PC-9 (cell line): ENCODE measurements around the gene DOCK3. TPM values are rescaled to one million over a fixed set of nuclear protein-coding genes. Genes with fewer than 3 reads are reported as not detected.

Experiments
- BruUV-seq: library from RNA; stranded (reverse); fragments of 400-500 nt; replicated peaks from 2 replicates; lab custom pipeline; 2021; lab: Mats Ljungman, UMichigan
- CTCF ChIA-PET: fragments of 300-600 bp; sonication (Branson Sonifier 250); formaldehyde crosslinking; loops from one replicate; lab custom pipeline; 2022; ENCODE audit warnings: antibody characterized with exemption; lab: Charles Lee
- POLR2A ChIA-PET: fragments of 300-600 bp; sonication (Branson Sonifier 250); formaldehyde crosslinking; loops from one replicate; lab custom pipeline; 2022; ENCODE audit warnings: antibody characterized with exemption; ENCODE audit not compliant: unreplicated experiment; lab: Charles Lee
- DNase-seq, 2 experiments: peaks; one replicate each; pipeline versions ENCODE4 v3.0.0 to v3.0.0-alpha.2; 2015 to 2022; ENCODE audit warnings: mixed read lengths in 1 of 2
- H2AFZ ChIP-seq: fragments of 200-600 bp; sonication (generic); 2 replicates; pipeline ENCODE4 v1.8.1; 2017; ENCODE audit warnings: antibody characterized with exemption
- H3F3A ChIP-seq: fragments of 200-600 bp; sonication (generic); 2 replicates; pipeline ENCODE4 v1.8.1; 2017; ENCODE audit warnings: antibody characterized with exemption, mild to moderate bottlenecking, low read depth; ENCODE audit not compliant: insufficient read depth
- H3K27ac ChIP-seq: fragments of 200-600 bp; sonication (generic); 2 replicates; pipeline ENCODE4 v1.6.1; 2016; ENCODE audit warnings: mixed run types
- H3K27me3 ChIP-seq: fragments of 200-600 bp; sonication (generic); 2 replicates; pipeline ENCODE4 v1.6.1; 2016; ENCODE audit warnings: low read depth, mixed run types; ENCODE audit not compliant: insufficient read depth
- H3K36me3 ChIP-seq: fragments of 200-600 bp; sonication (generic); 2 replicates; pipeline ENCODE4 v1.6.1; 2016; ENCODE audit warnings: low read depth, mixed run types
- H3K4me1 ChIP-seq: fragments of 200-600 bp; sonication (generic); replicated peaks from 2 replicates; pipeline ENCODE4 v1.6.1; 2016; ENCODE audit warnings: mixed run types; ENCODE audit not compliant: insufficient read depth
- H3K4me2 ChIP-seq: fragments of 200-600 bp; sonication (generic); 2 replicates; pipeline ENCODE4 v1.6.1; 2017; ENCODE audit warnings: mixed run types
- H3K4me3 ChIP-seq: fragments of 200-600 bp; sonication (generic); 2 replicates; pipeline ENCODE4 v1.6.1; 2016; ENCODE audit warnings: mixed run types
- H3K79me2 ChIP-seq: fragments of 200-600 bp; sonication (generic); 2 replicates; pipeline ENCODE4 v1.6.1; 2017; ENCODE audit warnings: low read depth, mixed run types
- H3K9me2 ChIP-seq: fragments of 200-600 bp; sonication (generic); 2 replicates; pipeline ENCODE4 v1.8.1; 2017; ENCODE audit warnings: mild to moderate bottlenecking; ENCODE audit not compliant: insufficient read depth
- H3K9me3 ChIP-seq: fragments of 200-600 bp; sonication (generic); 2 replicates; pipeline ENCODE4 v1.8.1; 2016; ENCODE audit warnings: low read depth; ENCODE audit not compliant: insufficient read depth
- H4K20me1 ChIP-seq: fragments of 200-600 bp; sonication (generic); 2 replicates; pipeline ENCODE4 v1.8.1; 2017; ENCODE audit not compliant: insufficient read depth
- CTCF ChIP-seq: fragments of 200-600 bp; sonication (generic); conservative IDR thresholded peaks from 2 replicates; pipeline ENCODE4 v1.6.1; 2017; ENCODE audit warnings: mixed run types, antibody characterized with exemption, mild to moderate bottlenecking, moderate library complexity
- EZH2 ChIP-seq: fragments of 200-600 bp; sonication (generic); IDR thresholded peaks from 2 replicates; pipeline ENCODE4 v1.8.0; 2017; ENCODE audit warnings: antibody characterized with exemption, low read depth
- intact Hi-C: fragments of 100-400 bp; cut with micrococcal nuclease; formaldehyde crosslinking; loops from one replicate; pipeline ENCODE4 v1.10.0; 2022; ENCODE audit not compliant: unreplicated experiment
- total RNA-seq: library from RNA; stranded (reverse); gene quantifications from 2 replicates; pipeline ENCODE4 v1.2.3, GENCODE V29; 2021

DOCK3 gene
- total RNA-seq, 1 experiment from 2014 or later = 16.9 TPM

GRCh38 chr3:51280176-51280575 is 605.4 kb downstream of the DOCK3 start:
- no peak overlapping the region for H2AFZ ChIP-seq
- ChIA-PET POLR2A (no interaction called here), CTCF (no interaction called here)
- H3K27ac ChIP-seq = no peak overlapping the region
- intact Hi-C loops = no loop called here
- no peaks in the 10 kb centered on the region for H3K79me2 ChIP-seq
- DNase-seq = no peak
- no peaks in the 10 kb centered on the region for H3K9me3 ChIP-seq
- TF ChIP-seq EZH2 = no peak
- TF ChIP-seq CTCF = no peak
- H3K27me3 ChIP-seq = no peaks in the 10 kb centered on the region
- no peaks in the 10 kb centered on the region for H4K20me1 ChIP-seq
- no peak overlapping the region for H3K4me2 ChIP-seq
- no peaks in the 10 kb centered on the region for H3K4me1 ChIP-seq
- H3K9me2 ChIP-seq = no peaks in the 10 kb centered on the region
- no peak overlapping the region for H3K4me3 ChIP-seq
- BruUV-seq = no TSS peak
- 0 out of 2 replicates have a peak, but pooled peaks cover 1% of the 10 kb centered on the region for H3K36me3 ChIP-seq
- H3F3A ChIP-seq = no peaks in the 10 kb centered on the region

- H2AFZ ChIP-seq = no peak overlapping the region
- H3K36me3 ChIP-seq = peaks cover 7% of the 10 kb centered on the region; the same call in 1 of the 2 replicates
- no peak for TF ChIP-seq CTCF
- TF ChIP-seq EZH2 = no peak
- no peak overlapping the region for H3K4me2 ChIP-seq
- no peak overlapping the region for H3K4me3 ChIP-seq
- no peak overlapping the region for H3K27ac ChIP-seq
- H3K9me2 ChIP-seq = no peaks in the 10 kb centered on the region
- intact Hi-C loops = no loop called here
- H3F3A ChIP-seq = no peaks in the 10 kb centered on the region
- ChIA-PET CTCF (no interaction called here), POLR2A (no interaction called here)
- no peak for DNase-seq
- no peaks in the 10 kb centered on the region for H3K27me3 ChIP-seq
- H4K20me1 ChIP-seq = no peaks in the 10 kb centered on the region
- BruUV-seq = no TSS peak
- H3K4me1 ChIP-seq = no peaks in the 10 kb centered on the region
- H3K9me3 ChIP-seq = no peaks in the 10 kb centered on the region
- no peaks in the 10 kb centered on the region for H3K79me2 ChIP-seq
Measured at GRCh38 chr3:51282931-51283330, 608.2 kb downstream of the DOCK3 start.

GRCh38 chr3:51283421-51283820 is 608.7 kb downstream of the DOCK3 start:
- CTCF ChIA-PET = interaction anchor here (0.6 kb wide), 1 partner anchor 17 kb away, joined by 3 read pairs; no protein-coding TSS in a partner anchor
- H3K27me3 ChIP-seq = no peaks in the 10 kb centered on the region

More at GRCh38 chr3:51283421-51283820, 608.7 kb downstream of the DOCK3 start:
- H3K4me1 ChIP-seq = no peaks in the 10 kb centered on the region
- BruUV-seq = no TSS peak
- no peaks in the 10 kb centered on the region for H4K20me1 ChIP-seq
- TF ChIP-seq CTCF = no peak
- no peak for TF ChIP-seq EZH2
- no peak for DNase-seq
- H2AFZ ChIP-seq = no peak overlapping the region
- H3K9me2 ChIP-seq = no peaks in the 10 kb centered on the region
- intact Hi-C loops = no loop called here
- H3K36me3 ChIP-seq = peaks cover 7% of the 10 kb centered on the region; the same call in 1 of the 2 replicates
- H3K79me2 ChIP-seq = no peaks in the 10 kb centered on the region
- no peak overlapping the region for H3K27ac ChIP-seq
- no peaks in the 10 kb centered on the region for H3K9me3 ChIP-seq
- POLR2A ChIA-PET = no interaction called here
- H3F3A ChIP-seq = no peaks in the 10 kb centered on the region
- no peak overlapping the region for H3K4me2 ChIP-seq
- H3K4me3 ChIP-seq = no peak overlapping the region
